OCI-LY7 (cell line): ENCODE results near the gene MCEE. TPM values are rescaled to one million over a fixed set of nuclear protein-coding genes. Genes with fewer than 3 reads are reported as not detected.
"Not testable (repeated sequence)": the region's sequence is repeated elsewhere in the genome, so short reads cannot be mapped to it uniquely, and the experiment has no call there.

Source experiments
- BruUV-seq: library from RNA; stranded (reverse); fragments of 400-500 nt; replicated peaks from 2 replicates; lab custom pipeline; 2021; lab: Mats Ljungman, UMichigan
- CTCF ChIA-PET: fragments of 300-600 bp; sonication (Branson Sonifier 250); formaldehyde crosslinking; loops from one replicate; lab custom pipeline; 2022; ENCODE audit warnings: antibody characterized with exemption; ENCODE audit not compliant: unreplicated experiment; lab: Charles Lee
- POLR2A ChIA-PET: fragments of 300-600 bp; sonication (Branson Sonifier 250); formaldehyde crosslinking; loops from one replicate; lab custom pipeline; 2022; ENCODE audit warnings: antibody characterized with exemption; lab: Charles Lee
- DNase-seq: peaks from one replicate; pipeline ENCODE4 v3.0.0-alpha.2; 2015; ENCODE audit warnings: low spot score
- H2AFZ ChIP-seq: fragments of 200-600 bp; sonication (generic), shearing (Covaris generic); 2 replicates; pipeline ENCODE4 v1.6.1; 2014; ENCODE audit warnings: mild to moderate bottlenecking, antibody characterized with exemption, low read length, moderate library complexity
- H3K27ac ChIP-seq: fragments of 200-600 bp; sonication (generic); 2 replicates; pipeline ENCODE4 v1.5.1; 2014; ENCODE audit warnings: mixed run types, low read depth, mild to moderate bottlenecking, moderate library complexity, low read length, inconsistent platforms; ENCODE audit not compliant: poor library complexity, severe bottlenecking
- H3K36me3 ChIP-seq: fragments of 200-600 bp; sonication (generic); 2 replicates; pipeline ENCODE4 v1.6.1; 2014; ENCODE audit warnings: mild to moderate bottlenecking, antibody characterized with exemption, low read length, moderate library complexity, mixed read lengths; ENCODE audit not compliant: insufficient read depth
- H3K4me1 ChIP-seq: fragments of 200-600 bp; sonication (generic); 2 replicates; pipeline ENCODE4 v1.5.1; 2014; ENCODE audit warnings: mild to moderate bottlenecking, low read length; ENCODE audit not compliant: insufficient read depth, poor library complexity, severe bottlenecking
- H3K4me2 ChIP-seq: fragments of 200-600 bp; sonication (generic); 2 replicates; pipeline ENCODE4 v1.6.1; 2014; ENCODE audit warnings: mild to moderate bottlenecking, low read length
- H3K4me3 ChIP-seq: fragments of 200-600 bp; sonication (generic); 2 replicates; pipeline ENCODE4 v1.5.1; 2014; ENCODE audit warnings: mild to moderate bottlenecking, low read depth, low read length; ENCODE audit not compliant: poor library complexity, severe bottlenecking
- H3K79me2 ChIP-seq: fragments of 200-600 bp; sonication (generic); 2 replicates; pipeline ENCODE4 v1.6.1; 2016; ENCODE audit warnings: low read depth, mild to moderate bottlenecking, low read length, moderate library complexity, mixed read lengths; ENCODE audit not compliant: insufficient read depth
- H3K9me2 ChIP-seq: fragments of 200-600 bp; sonication (generic); 2 replicates; pipeline ENCODE4 v1.6.1; 2016; ENCODE audit warnings: mild to moderate bottlenecking, low read length, mixed read lengths; ENCODE audit not compliant: insufficient read depth
- H3K9me3 ChIP-seq: fragments of 200-600 bp; sonication (generic); 2 replicates; pipeline ENCODE4 v1.6.1; 2014; ENCODE audit warnings: mild to moderate bottlenecking, mixed run types, low read length, mixed read lengths
- H4K20me1 ChIP-seq: fragments of 200-600 bp; sonication (generic); 2 replicates; pipeline ENCODE4 v1.6.1; 2014; ENCODE audit warnings: mild to moderate bottlenecking, antibody characterized with exemption, low read length, moderate library complexity, mixed read lengths; ENCODE audit not compliant: insufficient read depth
- EZH2phosphoT487 ChIP-seq: fragments of 200-600 bp; sonication (generic); IDR thresholded peaks from 2 replicates; pipeline ENCODE4 v1.6.1; 2018; ENCODE audit warnings: low read depth, borderline replicate concordance, mild to moderate bottlenecking, mixed run types, antibody characterized with exemption, low read length, moderate library complexity, mixed read lengths
- intact Hi-C: fragments of 100-400 bp; cut with micrococcal nuclease; formaldehyde crosslinking; loops from one replicate; pipeline ENCODE4 v1.10.0; 2022; ENCODE audit not compliant: unreplicated experiment
- total RNA-seq, 2 experiments: library from RNA; depleted of rRNA in 1 of 2; stranded (reverse); fragments of >200 nt in 1 of 2; shearing (Covaris generic) in 1 of 2; gene quantifications; 2 replicates each; pipeline ENCODE4 v1.2.3, GENCODE V29; 2014 to 2022
- TF ChIP-seq, protein P1 (sequence below): fragments of 200-600 bp; sonication (generic); conservative IDR thresholded peaks from 2 replicates; pipeline ENCODE4 v1.5.1; 2014; ENCODE audit warnings: mild to moderate bottlenecking, antibody characterized with exemption, low read length, moderate library complexity, mixed read lengths

MCEE gene
- total RNA-seq, 2 experiments from 2014 or later = 26.4 to 30.8 TPM

DNA sequence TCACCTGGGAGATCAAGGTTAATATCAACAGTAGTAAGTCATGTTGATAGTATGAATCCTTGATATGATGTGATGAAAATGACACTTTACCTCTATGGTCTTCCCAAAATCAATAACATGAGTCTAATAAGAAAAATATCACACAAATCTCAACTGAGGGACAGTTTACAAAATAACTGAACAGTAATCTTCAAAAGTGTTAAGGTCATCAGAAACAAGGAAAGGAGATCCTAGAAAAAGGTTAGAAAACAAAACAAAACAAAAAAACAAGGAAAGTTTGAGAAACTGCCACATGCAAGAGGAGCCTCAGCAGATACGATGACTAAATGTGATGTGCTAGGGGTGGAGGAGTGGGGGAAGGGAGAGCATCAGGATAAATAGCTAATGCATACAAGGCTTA, 16.2 kb downstream of the MCEE start:
- peaks cover 58% of the 10 kb centered on the region for H3K36me3 ChIP-seq
- H3K79me2 ChIP-seq = no peaks in the 10 kb centered on the region
- H3K4me2 ChIP-seq = no peak overlapping the region
- no peak overlapping the region for H3K4me3 ChIP-seq
- intact Hi-C loops = no loop called here
- ChIA-PET CTCF (interaction anchor here (0.5 kb wide), 1 partner anchor 238 kb away, joined by 3 read pairs; no protein-coding TSS in a partner anchor), POLR2A (no interaction called here)
- TF ChIP-seq, protein P1, sequence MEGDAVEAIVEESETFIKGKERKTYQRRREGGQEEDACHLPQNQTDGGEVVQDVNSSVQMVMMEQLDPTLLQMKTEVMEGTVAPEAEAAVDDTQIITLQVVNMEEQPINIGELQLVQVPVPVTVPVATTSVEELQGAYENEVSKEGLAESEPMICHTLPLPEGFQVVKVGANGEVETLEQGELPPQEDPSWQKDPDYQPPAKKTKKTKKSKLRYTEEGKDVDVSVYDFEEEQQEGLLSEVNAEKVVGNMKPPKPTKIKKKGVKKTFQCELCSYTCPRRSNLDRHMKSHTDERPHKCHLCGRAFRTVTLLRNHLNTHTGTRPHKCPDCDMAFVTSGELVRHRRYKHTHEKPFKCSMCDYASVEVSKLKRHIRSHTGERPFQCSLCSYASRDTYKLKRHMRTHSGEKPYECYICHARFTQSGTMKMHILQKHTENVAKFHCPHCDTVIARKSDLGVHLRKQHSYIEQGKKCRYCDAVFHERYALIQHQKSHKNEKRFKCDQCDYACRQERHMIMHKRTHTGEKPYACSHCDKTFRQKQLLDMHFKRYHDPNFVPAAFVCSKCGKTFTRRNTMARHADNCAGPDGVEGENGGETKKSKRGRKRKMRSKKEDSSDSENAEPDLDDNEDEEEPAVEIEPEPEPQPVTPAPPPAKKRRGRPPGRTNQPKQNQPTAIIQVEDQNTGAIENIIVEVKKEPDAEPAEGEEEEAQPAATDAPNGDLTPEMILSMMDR = no peak
- no peak for TF ChIP-seq EZH2phosphoT487
- H3K9me2 ChIP-seq = no peaks in the 10 kb centered on the region
- no peak overlapping the region for H2AFZ ChIP-seq
- H3K4me1 ChIP-seq = no peaks in the 10 kb centered on the region
- H3K27ac ChIP-seq = no peak overlapping the region
- BruUV-seq = no TSS peak
- DNase-seq = no peak
- H4K20me1 ChIP-seq = no peaks in the 10 kb centered on the region
- H3K9me3 ChIP-seq = no peaks in the 10 kb centered on the region

DNA sequence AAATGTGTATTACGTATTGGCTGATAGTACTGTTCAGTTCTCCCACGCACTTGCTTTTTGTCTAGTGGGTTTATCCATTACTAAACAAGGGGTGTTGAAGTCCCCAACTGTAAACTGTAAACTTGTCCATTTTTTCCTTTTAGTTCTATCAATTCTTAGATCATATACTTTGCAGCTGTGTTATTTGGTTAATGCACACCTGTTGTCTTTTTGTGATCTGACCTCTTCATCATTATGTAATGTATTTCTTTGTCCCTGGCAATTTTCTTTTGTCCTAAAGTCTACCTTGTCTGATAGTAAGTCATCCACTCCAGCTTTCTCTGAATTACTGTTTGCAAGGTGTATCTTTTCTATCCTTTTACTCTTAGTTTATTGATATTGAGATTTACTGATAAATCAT, 21.9 kb downstream of the MCEE start:
- H3K36me3 ChIP-seq = peaks cover 35% of the 10 kb centered on the region
- no peak overlapping the region for H3K4me3 ChIP-seq
- H3K4me2 ChIP-seq = no peak overlapping the region
- no peaks in the 10 kb centered on the region for H3K79me2 ChIP-seq
- no peaks in the 10 kb centered on the region for H3K4me1 ChIP-seq
- no peak for TF ChIP-seq EZH2phosphoT487
- TF ChIP-seq, protein P1 = no peak
- no peaks in the 10 kb centered on the region for H3K9me2 ChIP-seq
- 0 out of 2 replicates have a peak, but pooled peaks cover 3% of the 10 kb centered on the region for H3K9me3 ChIP-seq
- intact Hi-C loops = no loop called here
- no peaks in the 10 kb centered on the region for H4K20me1 ChIP-seq
- no peak overlapping the region for H3K27ac ChIP-seq
- ChIA-PET POLR2A (no interaction called here), CTCF (no interaction called here)
- no peak for DNase-seq
- BruUV-seq = no TSS peak
- no peak overlapping the region for H2AFZ ChIP-seq

DNA sequence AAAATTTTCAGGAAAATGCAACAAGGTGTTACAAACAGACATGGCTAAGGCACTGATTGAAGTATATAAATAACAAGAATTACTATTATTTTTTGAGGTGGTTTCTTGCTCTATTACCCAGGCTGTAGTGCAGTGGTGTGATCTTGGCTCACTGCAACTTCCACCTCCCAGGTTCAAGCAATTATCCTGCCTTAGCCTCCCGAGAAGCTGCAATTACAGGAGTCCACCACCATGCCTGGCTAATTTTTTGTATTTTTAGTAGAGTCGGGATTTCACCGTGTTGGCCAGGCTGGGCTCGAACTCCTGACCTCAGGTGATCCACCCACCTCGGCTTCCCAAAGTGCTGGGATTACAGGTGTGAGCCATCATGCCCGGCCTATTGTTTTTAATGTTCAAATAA, 23.6 kb downstream of the MCEE start:
- POLR2A ChIA-PET = not testable (repeated sequence)

More for the DNA sequence above, 23.6 kb downstream of the MCEE start:
- H3K4me3 ChIP-seq, H2AFZ ChIP-seq, DNase-seq, H4K20me1 ChIP-seq, H3K79me2 ChIP-seq, BruUV-seq, H3K27ac ChIP-seq, H3K4me1 ChIP-seq, CTCF ChIA-PET, H3K4me2 ChIP-seq, H3K9me2 ChIP-seq, H3K9me3 ChIP-seq, intact Hi-C loops: not testable (repeated sequence)
- peaks cover 33% of the 10 kb centered on the region for H3K36me3 ChIP-seq
